Astrocyte (in vitro differentiated cells and primary cell): Measurements from ENCODE around the gene FAM83E. TPM values are rescaled to one million over a fixed set of nuclear protein-coding genes. Genes with fewer than 3 reads are reported as not detected.

Source experiments
- DNase-seq: peaks from one replicate; pipeline ENCODE4 v3.0.0-alpha.2; 2010; ENCODE audit warnings: low read depth
- FAIRE-seq: peaks from 2 replicates; lab custom pipeline; 2011; peaks lifted over from hg19 to GRCh38; lab: Jason Lieb, UNC
- H2AFZ ChIP-seq: 2 replicates; pipeline ENCODE4 v1.6.0; 2012; ENCODE audit warnings: low read depth, low read length, inconsistent platforms
- H3K27ac ChIP-seq: 2 replicates; pipeline ENCODE4 v1.5.1; 2011; ENCODE audit warnings: low read depth, low read length, inconsistent platforms
- H3K27me3 ChIP-seq: 2 replicates; pipeline ENCODE4 v1.6.0; 2011; ENCODE audit warnings: low read length, inconsistent platforms; ENCODE audit not compliant: insufficient read depth
- H3K36me3 ChIP-seq: 2 replicates; pipeline ENCODE4 v1.5.1; 2011; ENCODE audit warnings: low read length, inconsistent platforms; ENCODE audit not compliant: insufficient read depth
- H3K4me1 ChIP-seq: 2 replicates; pipeline ENCODE4 v1.5.1; 2011; ENCODE audit warnings: low read length, inconsistent platforms; ENCODE audit not compliant: insufficient read depth
- H3K4me2 ChIP-seq: 2 replicates; pipeline ENCODE4 v1.6.0; 2012; ENCODE audit warnings: low read length, inconsistent platforms
- H3K4me3 ChIP-seq: 2 replicates; pipeline ENCODE4 v1.5.1; 2011; ENCODE audit warnings: low read depth, mild to moderate bottlenecking, low read length, inconsistent platforms; ENCODE audit not compliant: insufficient read depth
- H3K79me2 ChIP-seq: 2 replicates; pipeline ENCODE4 v1.6.0; 2012; ENCODE audit warnings: mild to moderate bottlenecking, low read length, inconsistent platforms; ENCODE audit not compliant: insufficient read depth
- H3K9ac ChIP-seq: 2 replicates; pipeline ENCODE4 v1.6.0; 2012; ENCODE audit warnings: mild to moderate bottlenecking, low read length, inconsistent platforms
- H3K9me3 ChIP-seq: 2 replicates; pipeline ENCODE4 v1.5.1; 2012; ENCODE audit warnings: low read depth, mild to moderate bottlenecking, low read length, inconsistent platforms; ENCODE audit not compliant: insufficient read depth
- H4K20me1 ChIP-seq: 2 replicates; pipeline ENCODE4 v1.6.0; 2012; ENCODE audit warnings: low read length, inconsistent platforms; ENCODE audit not compliant: insufficient read depth
- H3K27ac Mint-ChIP-seq: one replicate; pipeline ENCODE4 v1.8.0; 2021; ENCODE audit warnings: mild to moderate bottlenecking, mixed read lengths; ENCODE audit not compliant: unreplicated experiment
- H3K27me3 Mint-ChIP-seq: one replicate; pipeline ENCODE4 v1.8.0; 2021; ENCODE audit warnings: low read depth, mixed read lengths; ENCODE audit not compliant: unreplicated experiment
- H3K36me3 Mint-ChIP-seq: one replicate; pipeline ENCODE4 v1.8.0; 2021; ENCODE audit warnings: low read depth, mixed read lengths; ENCODE audit not compliant: unreplicated experiment
- H3K4me1 Mint-ChIP-seq: one replicate; pipeline ENCODE4 v1.8.0; 2021; ENCODE audit warnings: low read depth, mixed read lengths; ENCODE audit not compliant: unreplicated experiment
- H3K4me3 Mint-ChIP-seq: one replicate; pipeline ENCODE4 v1.8.0; 2021; ENCODE audit warnings: mild to moderate bottlenecking, moderate library complexity, mixed read lengths; ENCODE audit not compliant: unreplicated experiment
- H3K9me3 Mint-ChIP-seq: one replicate; pipeline ENCODE4 v1.8.0; 2021; ENCODE audit warnings: mild to moderate bottlenecking, mixed read lengths; ENCODE audit not compliant: unreplicated experiment
- EZH2 ChIP-seq: IDR thresholded peaks from 2 replicates; pipeline ENCODE4 v1.6.1; 2012; ENCODE audit warnings: mild to moderate bottlenecking, low read length, inconsistent platforms; ENCODE audit not compliant: insufficient read depth
- total RNA-seq: library from RNA; stranded (reverse); gene quantifications from 2 replicates; pipeline ENCODE4 v1.2.1, GENCODE V29; 2021
- TF ChIP-seq, protein P1 (sequence below): IDR thresholded peaks from 2 replicates; pipeline ENCODE4 v1.5.1; 2011; ENCODE audit warnings: low read depth, mild to moderate bottlenecking, inconsistent platforms, low read length, moderate library complexity; ENCODE audit not compliant: insufficient read depth

FAM83E gene
- total RNA-seq, 1 donor from 2014 or later: 1.7 TPM

DNA sequence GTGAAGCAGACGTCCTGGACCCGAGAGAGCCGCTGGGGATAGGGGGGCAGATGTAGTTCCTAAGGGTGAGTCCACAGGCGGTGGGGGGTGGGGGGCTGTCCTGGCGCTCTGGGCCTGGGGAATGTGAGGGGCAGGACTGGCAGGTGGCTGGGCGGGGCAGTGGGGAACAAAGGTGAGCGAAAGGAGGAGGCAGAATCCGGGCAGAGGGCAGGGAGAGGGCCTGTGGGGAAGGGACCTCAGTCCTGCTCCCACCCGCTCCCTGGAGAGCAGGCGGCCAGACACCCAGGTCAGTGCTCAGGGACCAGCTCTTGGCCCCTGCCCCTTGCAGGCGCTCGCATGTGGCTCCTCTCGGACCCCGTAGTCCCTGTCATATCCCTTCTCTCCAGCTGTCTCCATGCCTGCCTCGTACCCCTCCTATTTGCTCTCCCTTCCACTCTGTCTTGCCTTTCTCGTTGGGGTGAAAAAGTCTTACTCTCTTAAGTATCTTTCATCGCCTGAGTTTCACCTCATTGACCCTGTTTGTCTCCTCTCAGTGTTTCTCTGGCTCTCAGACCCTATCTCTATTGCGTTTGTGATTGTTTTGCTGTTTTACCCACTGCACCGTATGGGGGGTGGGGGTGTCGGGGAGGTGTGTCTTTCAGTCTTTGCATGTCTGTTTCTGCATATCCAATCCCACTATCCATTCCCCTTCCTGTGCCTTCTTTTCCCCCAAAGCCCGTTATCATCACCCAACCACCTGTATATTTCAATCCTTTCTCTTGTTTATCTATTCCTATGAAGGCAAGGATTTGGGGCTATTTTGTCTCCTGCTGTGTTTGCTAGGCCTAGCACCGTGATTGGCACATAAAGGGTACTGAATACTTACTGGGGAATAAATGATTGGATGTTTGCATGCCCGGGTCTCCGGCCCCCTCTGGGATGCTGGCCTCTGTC is 10.2 kb upstream of the FAM83E start:
- H3K4me1 Mint-ChIP-seq: peaks cover 12% of the 10 kb centered on the region
- H3K79me2 ChIP-seq: peaks cover 21% of the 10 kb centered on the region
- peaks cover 5% of the 10 kb centered on the region for H3K36me3 Mint-ChIP-seq
- H3K9ac ChIP-seq: peak overlapping the region; percentile 87
- no peak for DNase-seq
- H3K4me3 ChIP-seq: peak overlapping the region; percentile 61
- no peaks in the 10 kb centered on the region for H3K27me3 Mint-ChIP-seq
- peaks cover 12% of the 10 kb centered on the region for H3K4me1 ChIP-seq
- FAIRE-seq: no peak
- peak overlapping the region; percentile 89 for H3K4me2 ChIP-seq
- no peak overlapping the region for H2AFZ ChIP-seq
- TF ChIP-seq, protein P1, sequence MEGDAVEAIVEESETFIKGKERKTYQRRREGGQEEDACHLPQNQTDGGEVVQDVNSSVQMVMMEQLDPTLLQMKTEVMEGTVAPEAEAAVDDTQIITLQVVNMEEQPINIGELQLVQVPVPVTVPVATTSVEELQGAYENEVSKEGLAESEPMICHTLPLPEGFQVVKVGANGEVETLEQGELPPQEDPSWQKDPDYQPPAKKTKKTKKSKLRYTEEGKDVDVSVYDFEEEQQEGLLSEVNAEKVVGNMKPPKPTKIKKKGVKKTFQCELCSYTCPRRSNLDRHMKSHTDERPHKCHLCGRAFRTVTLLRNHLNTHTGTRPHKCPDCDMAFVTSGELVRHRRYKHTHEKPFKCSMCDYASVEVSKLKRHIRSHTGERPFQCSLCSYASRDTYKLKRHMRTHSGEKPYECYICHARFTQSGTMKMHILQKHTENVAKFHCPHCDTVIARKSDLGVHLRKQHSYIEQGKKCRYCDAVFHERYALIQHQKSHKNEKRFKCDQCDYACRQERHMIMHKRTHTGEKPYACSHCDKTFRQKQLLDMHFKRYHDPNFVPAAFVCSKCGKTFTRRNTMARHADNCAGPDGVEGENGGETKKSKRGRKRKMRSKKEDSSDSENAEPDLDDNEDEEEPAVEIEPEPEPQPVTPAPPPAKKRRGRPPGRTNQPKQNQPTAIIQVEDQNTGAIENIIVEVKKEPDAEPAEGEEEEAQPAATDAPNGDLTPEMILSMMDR: no peak
- TF ChIP-seq EZH2: no peak
- no peak overlapping the region for H3K27ac Mint-ChIP-seq
- H3K36me3 ChIP-seq: no peaks in the 10 kb centered on the region
- no peak overlapping the region for H3K27ac ChIP-seq
- H3K9me3 Mint-ChIP-seq: no peaks in the 10 kb centered on the region
- H3K4me3 Mint-ChIP-seq: peak overlapping the region; percentile 86
- H3K27me3 ChIP-seq: no peaks in the 10 kb centered on the region
- no peaks in the 10 kb centered on the region for H3K9me3 ChIP-seq
- peaks cover 4% of the 10 kb centered on the region for H4K20me1 ChIP-seq

DNA sequence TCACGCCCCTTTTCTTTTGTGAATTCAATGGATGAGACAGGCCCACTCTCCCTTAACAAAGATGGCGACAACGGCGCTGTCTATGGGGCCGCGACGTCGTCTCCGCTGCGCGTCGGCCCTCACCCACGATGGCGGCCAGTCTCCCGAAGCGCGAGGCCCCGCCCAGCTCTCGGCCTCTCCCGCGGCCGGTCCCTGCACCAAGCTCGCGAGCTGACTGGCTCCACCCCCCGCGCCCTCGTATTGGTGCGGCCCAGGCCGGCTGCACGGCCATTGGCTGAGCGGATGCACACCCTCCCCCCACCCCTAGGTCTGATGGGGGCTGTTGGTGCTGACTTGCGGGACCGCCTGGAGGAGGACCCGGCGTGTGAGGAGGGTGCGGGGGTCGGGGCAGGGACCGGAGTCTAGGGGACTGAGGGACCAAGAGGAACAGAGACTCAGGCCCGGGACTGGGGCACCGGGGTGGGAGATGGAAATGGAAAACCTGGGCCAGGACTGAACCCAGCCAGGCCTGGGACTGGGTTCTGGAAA is 9.3 kb upstream of the FAM83E start:
- peak overlapping the region; percentile 87 for H3K9ac ChIP-seq
- no peaks in the 10 kb centered on the region for H3K36me3 ChIP-seq
- peak; percentile 92 for DNase-seq
- peak overlapping the region; percentile 89 for H3K4me2 ChIP-seq
- no peaks in the 10 kb centered on the region for H3K9me3 Mint-ChIP-seq
- peak overlapping the region; percentile 62 for H3K4me3 ChIP-seq
- peaks cover 4% of the 10 kb centered on the region for H4K20me1 ChIP-seq
- peaks cover 5% of the 10 kb centered on the region for H3K36me3 Mint-ChIP-seq
- no peaks in the 10 kb centered on the region for H3K27me3 ChIP-seq
- peak overlapping the region; percentile 81 for H3K27ac ChIP-seq
- peak overlapping the region; percentile 78 for H3K27ac Mint-ChIP-seq
- peak; percentile 68 for FAIRE-seq
- no peaks in the 10 kb centered on the region for H3K9me3 ChIP-seq
- no peaks in the 10 kb centered on the region for H3K27me3 Mint-ChIP-seq
- peak overlapping the region; percentile 78 for H2AFZ ChIP-seq
- H3K4me1 Mint-ChIP-seq: peaks cover 18% of the 10 kb centered on the region
- peaks cover 28% of the 10 kb centered on the region for H3K79me2 ChIP-seq
- TF ChIP-seq, protein P1: no peak
- peaks cover 16% of the 10 kb centered on the region for H3K4me1 ChIP-seq
- H3K4me3 Mint-ChIP-seq: peak overlapping the region; percentile 86
